GM18951 (cell line): ENCODE data around the gene APOL5.
"Not testable (repeated sequence)": the region's sequence is repeated elsewhere in the genome, so short reads cannot be mapped to it uniquely, and the experiment has no call there.

Source experiments
- POLR2A ChIP-seq: IDR thresholded peaks from 4 replicates; pipeline ENCODE4 v1.6.1; 2011; ENCODE audit warnings: mild to moderate bottlenecking; ENCODE audit not compliant: insufficient read length, insufficient read depth; ENCODE audit errors: extremely low read depth
- in situ Hi-C: fragments of 300-500 bp; cut with MboI; formaldehyde crosslinking; loops from one replicate; pipeline ENCODE4 v1.12.0; 2022; ENCODE audit warnings: low sequenced_read_pairs, mixed read lengths, inconsistent platforms; ENCODE audit not compliant: unreplicated experiment

APOL5 gene

DNA sequence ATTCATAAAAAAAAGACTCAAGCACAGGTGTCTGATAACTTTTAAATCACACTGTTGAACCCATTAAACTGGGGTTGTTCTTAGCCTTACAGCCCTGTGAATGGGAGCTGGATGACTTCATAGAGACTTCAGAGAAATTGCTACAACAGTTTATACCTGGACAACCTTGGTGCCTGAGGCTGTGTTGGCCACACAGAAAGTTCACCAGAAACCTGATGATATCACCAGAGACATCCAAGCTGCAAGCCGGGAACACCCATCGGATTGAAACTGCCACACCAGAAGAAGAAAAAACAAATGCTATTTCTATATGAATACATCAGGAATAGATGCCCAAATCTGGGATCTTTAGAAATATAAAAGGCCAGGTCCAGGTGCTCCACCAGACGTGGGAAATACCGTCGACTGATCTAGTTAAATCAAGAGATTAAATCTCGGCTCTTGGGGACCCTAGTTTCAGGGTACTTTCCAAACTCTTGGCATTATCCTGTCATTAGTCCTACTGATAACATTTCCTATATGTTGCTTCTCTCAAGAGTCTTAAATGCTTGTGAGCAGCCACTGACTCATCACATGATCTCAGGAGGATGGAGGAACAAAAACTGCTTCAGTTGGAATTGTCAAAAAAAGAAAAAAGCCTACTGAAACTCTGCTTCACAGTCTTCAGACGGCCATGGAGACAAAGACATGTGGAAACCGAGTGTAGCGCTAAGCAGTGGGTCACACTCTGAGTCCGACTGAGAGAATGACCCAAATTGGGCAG is 28.6 kb upstream of the APOL5 start:
- no peak for TF ChIP-seq POLR2A

GRCh38 chr22:35690001-35690400 is 27.7 kb upstream of the APOL5 start:
- in situ Hi-C loops: no loop called here

More for the DNA sequence above, 28.6 kb upstream of the APOL5 start:
- in situ Hi-C loops: no loop called here

DNA sequence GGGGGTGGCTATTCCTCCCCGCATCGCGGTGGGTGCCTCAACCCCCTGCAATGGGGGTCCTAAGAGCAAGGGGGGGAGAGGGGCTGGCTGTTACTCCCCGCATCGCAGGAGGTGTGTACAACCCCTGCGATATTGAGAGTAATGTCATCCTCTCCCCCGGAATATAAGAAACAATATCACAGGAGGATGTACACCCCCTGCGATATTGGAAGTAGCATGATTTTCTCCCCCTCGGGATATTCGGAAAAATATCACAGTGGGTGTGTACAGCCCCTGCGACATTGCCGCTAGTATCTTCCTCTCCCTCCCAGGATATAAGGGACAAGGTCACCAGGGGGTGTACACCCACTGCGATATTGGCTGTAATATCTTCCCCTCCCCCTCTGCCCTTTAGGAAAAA is 22.5 kb upstream of the APOL5 start:
- in situ Hi-C loops: no loop called here
- no peak for TF ChIP-seq POLR2A

More at GRCh38 chr22:35690001-35690400, 27.7 kb upstream of the APOL5 start:
- no peak for TF ChIP-seq POLR2A

DNA sequence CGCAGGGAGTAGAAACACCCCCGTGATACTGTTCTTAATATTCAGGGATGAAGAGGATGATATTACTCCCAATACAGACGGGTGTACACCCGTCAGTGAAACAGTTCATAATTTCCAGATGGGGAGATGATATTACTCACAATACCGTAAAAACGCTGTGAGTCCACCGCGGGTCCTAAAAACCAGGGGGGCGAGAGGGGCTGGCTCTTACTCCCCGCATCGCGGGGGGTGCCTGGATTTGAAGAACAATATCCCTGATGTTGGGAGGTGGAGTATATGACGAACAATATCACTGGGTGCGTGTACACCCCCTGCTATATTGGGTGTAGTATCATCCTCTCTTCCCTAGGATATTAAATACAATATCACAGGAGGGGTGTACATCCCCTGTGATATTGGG is 20.5 kb upstream of the APOL5 start:
- no peak for TF ChIP-seq POLR2A
- in situ Hi-C loops: no loop called here

- in situ Hi-C loops: not testable (repeated sequence)
These were observed 17.8 kb upstream of the APOL5 start for GRCh38 chr22:35699852-35700251.

GRCh38 chr22:35703861-35704584 is 13.6 kb upstream of the APOL5 start:
- in situ Hi-C loops: no loop called here
- no peak for TF ChIP-seq POLR2A

GRCh38 chr22:35705141-35705540 is 12.5 kb upstream of the APOL5 start:
- in situ Hi-C loops: no loop called here
- no peak for TF ChIP-seq POLR2A

DNA sequence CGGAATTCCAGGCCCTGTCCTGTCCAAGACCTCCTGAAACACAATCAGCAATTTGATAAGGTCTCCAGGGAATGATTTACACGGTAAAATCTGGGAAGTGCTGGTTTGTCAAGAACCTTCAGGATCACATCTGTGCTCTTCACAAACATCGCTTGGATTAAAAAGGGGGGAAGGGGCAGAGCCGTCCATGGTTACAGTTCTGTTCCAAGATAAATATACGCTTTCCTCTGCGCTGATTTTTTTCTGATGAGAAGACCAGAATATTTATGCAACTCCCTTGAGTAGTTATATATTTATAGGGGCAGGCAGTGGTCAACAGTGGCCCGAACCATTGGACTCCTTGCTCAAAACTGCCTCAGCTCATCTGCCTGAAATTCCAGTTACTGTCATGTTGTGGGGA is 9.2 kb upstream of the APOL5 start:
- in situ Hi-C loops: no loop called here
- TF ChIP-seq POLR2A: no peak

- in situ Hi-C loops: no loop called here
- TF ChIP-seq POLR2A: no peak
These were observed 8.8 kb upstream of the APOL5 start for GRCh38 chr22:35708917-35709316.

GRCh38 chr22:35711336-35711735 is 6.3 kb upstream of the APOL5 start:
- TF ChIP-seq POLR2A: no peak
- in situ Hi-C loops: no loop called here

DNA sequence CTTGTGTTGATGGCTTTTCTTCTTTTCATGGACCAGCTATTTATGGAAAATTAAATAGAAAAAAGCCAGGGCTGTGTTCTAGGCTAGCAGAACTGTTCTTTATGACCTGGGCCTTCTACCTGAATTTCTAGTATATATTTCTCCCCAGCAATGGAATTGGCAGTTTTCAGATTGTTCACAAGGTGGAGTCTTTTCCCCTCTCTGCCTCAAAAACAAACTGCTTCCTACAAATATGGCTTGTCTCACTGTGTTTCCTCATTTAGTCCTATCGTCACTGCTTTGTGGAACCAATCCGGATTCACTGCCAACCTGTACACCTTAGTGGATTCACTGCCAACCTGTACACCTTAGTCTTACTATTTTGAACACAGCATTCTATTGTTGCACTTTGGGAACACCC is 5.0 kb upstream of the APOL5 start:
- TF ChIP-seq POLR2A: no peak
- in situ Hi-C loops: no loop called here

DNA sequence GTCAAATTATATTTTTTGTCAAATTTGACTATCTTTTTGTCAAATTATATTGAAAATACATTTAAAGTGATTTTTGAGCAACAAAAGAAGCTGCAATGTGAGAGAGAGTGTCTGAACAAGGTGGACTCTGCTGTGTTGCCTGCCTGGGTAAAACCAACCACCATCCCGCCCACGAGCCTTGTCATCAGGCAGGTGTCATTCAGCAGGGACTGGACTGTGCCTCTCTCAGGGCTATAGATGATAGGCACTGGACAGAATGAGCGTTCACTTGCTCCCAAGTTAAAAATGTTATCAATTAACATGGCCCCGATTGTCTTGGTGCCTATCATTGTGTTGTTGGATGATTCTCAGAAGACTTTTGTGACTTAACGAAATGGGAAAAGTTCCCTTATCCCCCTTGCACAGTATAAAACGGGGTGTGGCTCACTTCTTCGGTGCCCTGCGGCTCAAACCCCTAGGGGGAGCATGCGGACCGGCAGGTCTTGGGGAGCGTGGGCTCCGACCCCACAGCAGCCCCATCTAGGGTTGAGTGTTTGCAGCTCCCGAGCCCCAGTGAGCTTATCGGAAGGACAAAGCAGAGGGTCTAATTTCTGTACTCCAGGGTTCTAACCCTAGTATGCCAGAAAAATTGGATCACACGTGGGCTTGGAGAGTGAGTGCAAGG is 1.7 kb downstream of the APOL5 start:
- in situ Hi-C loops: no loop called here

GRCh38 chr22:35721960-35722359 is 4.3 kb downstream of the APOL5 start:
- in situ Hi-C loops: no loop called here
- no peak for TF ChIP-seq POLR2A

More for the DNA sequence above, 1.7 kb downstream of the APOL5 start:
- TF ChIP-seq POLR2A: no peak
